OCI-LY1 (cell line): Measurements from ENCODE around the gene GSG1.

ENCODE experiments used
- CTCF ChIP-seq: fragments of 200-600 bp; sonication (generic), shearing (Covaris generic); IDR thresholded peaks from 2 replicates; pipeline ENCODE4 v1.5.1; 2017; ENCODE audit warnings: mild to moderate bottlenecking, antibody characterized with exemption, low read length, moderate library complexity, mixed read lengths
- EZH2 ChIP-seq: fragments of 200-600 bp; sonication (generic), shearing (Covaris generic); IDR thresholded peaks from 2 replicates; pipeline ENCODE4 v1.8.0; 2017; ENCODE audit warnings: borderline replicate concordance, mixed run types, mild to moderate bottlenecking, antibody characterized with exemption, low read length, moderate library complexity, mixed read lengths

GRCh38 chr12:13103391-13104033 is at the start of gene GSG1:
- TF ChIP-seq CTCF: no peak
- no peak for TF ChIP-seq EZH2
